Gastroesophageal sphincter (tissue), 4 donors: ENCODE measurements around the gene PARD6G. TPM values are rescaled to one million over a fixed set of nuclear protein-coding genes. Genes with fewer than 3 reads are reported as not detected.
A peak's percentile ranks its signal among the peaks of the same experiment; 100 is the strongest.
"Not testable (repeated sequence)": the region's sequence is repeated elsewhere in the genome, so short reads cannot be mapped to it uniquely, and the experiment has no call there.

ENCODE experiments used
- ATAC-seq: fragments of 150-250 bp; one replicate; pipeline ENCODE4 v1.9.1; 2016; ENCODE audit warnings: mild to moderate bottlenecking, moderate library complexity
- H3K27ac ChIP-seq, 4 donors: fragments of 200-600 bp; sonication (generic) in 3 of 4; 1 replicate in 3 of 4; 2 replicates in 1 of 4; pipeline ENCODE4 v1.5.1; 2016 to 2019
- H3K27me3 ChIP-seq: fragments of 200-600 bp; sonication (generic); one replicate; pipeline ENCODE4 v1.5.1; 2019
- H3K36me3 ChIP-seq, 2 donors: fragments of 200-600 bp; sonication (generic); one replicate each; pipeline ENCODE4 v1.5.1; 2019; ENCODE audit warnings: control low read depth in 1 of 2
- H3K4me1 ChIP-seq, 3 donors: fragments of 200-600 bp; sonication (generic); 1 replicate in 2 of 3; 2 replicates in 1 of 3; pipeline ENCODE4 v1.5.1; 2016 to 2019; ENCODE audit warnings: control low read depth in 2 of 3
- H3K4me3 ChIP-seq, 2 donors: fragments of 200-600 bp; sonication (generic); one replicate each; pipeline ENCODE4 v1.5.1; 2019; ENCODE audit warnings: mild to moderate bottlenecking in 1 of 2, moderate library complexity in 1 of 2
- H3K9me3 ChIP-seq, 3 donors: fragments of 200-600 bp; sonication (generic); one replicate each; pipeline ENCODE4 v1.5.1; 2017 to 2019; ENCODE audit warnings: control low read depth in 2 of 3
- CTCF ChIP-seq, 4 experiments: fragments of 200-600 bp in 2 of 4; fragments of 450-650 bp in 2 of 4; sonication (generic) in 1 of 4; IDR thresholded peaks; one replicate each; pipeline ENCODE4 v1.5.1; 2017 to 2019; ENCODE audit warnings: antibody characterized with exemption in 4 of 4, mild to moderate bottlenecking in 2 of 4, moderate library complexity in 2 of 4
- EP300 ChIP-seq: sonication (generic); formaldehyde crosslinking; IDR thresholded peaks from one replicate; pipeline ENCODE4 v1.6.1; 2017; ENCODE audit warnings: antibody characterized with exemption, mild to moderate bottlenecking
- POLR2A ChIP-seq, 2 donors: fragments of 450-650 bp; IDR thresholded peaks; one replicate each; pipeline ENCODE4 v1.6.1; 2017; ENCODE audit warnings: antibody characterized with exemption in 2 of 2, mild to moderate bottlenecking in 2 of 2, moderate library complexity in 1 of 2
- POLR2AphosphoS5 ChIP-seq: sonication (generic); formaldehyde crosslinking; IDR thresholded peaks from one replicate; pipeline ENCODE4 v1.6.1; 2017; ENCODE audit warnings: antibody characterized with exemption
- WGBS, 2 donors: methylation state at CpG; one replicate each; pipeline ENCODE4 v1.1.5; 2018; ENCODE audit warnings: low coverage in 1 of 2; 5-methylcytosine and 5-hydroxymethylcytosine counted together
- total RNA-seq, 4 donors: library from RNA; depleted of rRNA; stranded (reverse); fragments of >200 nt; gene quantifications; one replicate each; pipeline ENCODE4 v1.1.0, GENCODE V29; 2016

PARD6G gene
- total RNA-seq, 4 donors from 2014 or later: 3.7 to 14.0 (median 8.6) TPM

- H3K4me3 ChIP-seq: no peak overlapping the region
- no peak for ATAC-seq
- H3K27me3 ChIP-seq: no peaks in the 10 kb centered on the region
- peaks cover 0 to 8% (median 0%) of the 10 kb centered on the region in 3 donors for H3K4me1 ChIP-seq
- peaks cover 0 to 13% (median 0%) of the 10 kb centered on the region in 3 donors for H3K9me3 ChIP-seq
- TF ChIP-seq EP300 (no peak), POLR2A (IDR thresholded peaks at IDR 0.05) (no peak)
- H3K27ac ChIP-seq: no peak overlapping the region
- WGBS, 2 donors: 83 to 93% methylated on average over 1 to 3 of the region's 10 CpGs
- no peaks in the 10 kb centered on the region for H3K36me3 ChIP-seq
These were observed 81.1 kb downstream of the PARD6G start for GRCh38 chr18:80166240-80166639.

GRCh38 chr18:80164727-80165355, 82.5 kb downstream of the PARD6G start:
- peaks cover 0 to 13% (median 0%) of the 10 kb centered on the region in 3 donors for H3K9me3 ChIP-seq
- H3K4me1 ChIP-seq, H3K36me3 ChIP-seq, ATAC-seq, H3K4me3 ChIP-seq, H3K27ac ChIP-seq, H3K27me3 ChIP-seq: not testable (repeated sequence)
- 86 to 91% methylated on average over 1 to 9 of the region's 9 CpGs for WGBS, 2 donors

- Histone ChIP-seq H3K36me3 (no peaks in the 10 kb centered on the region), H3K9me3 (peaks cover 0 to 13% (median 0%) of the 10 kb centered on the region in 3 donors), H3K27me3 (peaks cover 9% of the 10 kb centered on the region), H3K4me1 (peaks cover 0 to 5% (median 0%) of the 10 kb centered on the region in 3 donors), H3K4me3 (no peak overlapping the region), H3K27ac (no peak overlapping the region)
- no peak for TF ChIP-seq EP300
- no peak for TF ChIP-seq POLR2AphosphoS5
- no peak for TF ChIP-seq POLR2A (IDR thresholded peaks at IDR 0.05)
- no peak for TF ChIP-seq CTCF (IDR thresholded peaks at IDR 0.05)
- WGBS, 2 donors: 97% methylated on average over 4 of the region's 7 CpGs; no CpG with 5 or more reads in 1 of the 2 donors
- no peak for ATAC-seq
These were observed 84.1 kb downstream of the PARD6G start for GRCh38 chr18:80163183-80163582.

GRCh38 chr18:80161781-80162417, 85.4 kb downstream of the PARD6G start:
- 64 to 78% methylated on average over 1 to 5 of the region's 7 CpGs for WGBS, 2 donors
- Histone ChIP-seq H3K4me3 (no peak overlapping the region), H3K27ac (no peak overlapping the region), H3K36me3 (no peaks in the 10 kb centered on the region), H3K9me3 (peaks cover 0 to 13% (median 0%) of the 10 kb centered on the region in 3 donors), H3K4me1 (peaks cover 0 to 5% (median 0%) of the 10 kb centered on the region in 3 donors), H3K27me3 (peaks cover 9% of the 10 kb centered on the region)
- no peak for ATAC-seq
- no peak for TF ChIP-seq EP300
- no peak for TF ChIP-seq CTCF (IDR thresholded peaks at IDR 0.05)
- no peak for TF ChIP-seq POLR2A (IDR thresholded peaks at IDR 0.05)
- TF ChIP-seq POLR2AphosphoS5: no peak

GRCh38 chr18:80159713-80160636, 87.3 kb downstream of the PARD6G start:
- Histone ChIP-seq H3K36me3 (no peaks in the 10 kb centered on the region), H3K9me3 (peaks cover 0 to 10% (median 0%) of the 10 kb centered on the region in 3 donors), H3K27ac (no peak overlapping the region), H3K27me3 (peaks cover 9% of the 10 kb centered on the region), H3K4me3 (peak overlapping the region in 1 of 2 donors; percentile 40), H3K4me1 (peaks cover 0 to 5% (median 0%) of the 10 kb centered on the region in 3 donors)
- WGBS, 2 donors: 44 to 60% methylated on average over 1 to 14 of the region's 109 CpGs
- TF ChIP-seq EP300 (no peak), POLR2A (IDR thresholded peaks at IDR 0.05) (no peak), CTCF (IDR thresholded peaks at IDR 0.05) (peak in 3 of 4 experiments; percentile 67 to 69 (median 67)), POLR2AphosphoS5 (no peak)
- ATAC-seq: peak; percentile 44
